Esophagus muscularis mucosa (tissue), 4 donors: Measurements from ENCODE around the gene RDH16. TPM values are rescaled to one million over a fixed set of nuclear protein-coding genes. Genes with fewer than 3 reads are reported as not detected.
"Not testable (repeated sequence)": the region's sequence is repeated elsewhere in the genome, so short reads cannot be mapped to it uniquely, and the experiment has no call there.

ENCODE experiments used
- DNase-seq: peaks from one replicate; pipeline ENCODE4 v3.0.0-alpha.2; 2017; ENCODE audit errors: extremely low spot score
- H3K27ac ChIP-seq, 4 donors: fragments of 200-600 bp; sonication (generic); replicated peaks in 1 of 4; 1 replicate in 3 of 4; 2 replicates in 1 of 4; pipeline ENCODE4 v1.5.1; 2016 to 2019; ENCODE audit warnings: mild to moderate bottlenecking in 1 of 4
- H3K27me3 ChIP-seq, 4 donors: fragments of 200-600 bp; sonication (generic); one replicate each; pipeline versions ENCODE4 v1.5.1 to v1.6.0; 2016 to 2019
- H3K36me3 ChIP-seq, 4 donors: fragments of 200-600 bp; sonication (generic); one replicate each; pipeline ENCODE4 v1.5.1; 2016 to 2019
- H3K4me1 ChIP-seq, 4 donors: fragments of 200-600 bp; sonication (generic); one replicate each; pipeline ENCODE4 v1.5.1; 2016 to 2019
- H3K4me3 ChIP-seq, 4 donors: fragments of 200-600 bp; sonication (generic); 1 replicate in 2 of 4; 2 replicates in 2 of 4; pipeline ENCODE4 v1.5.1; 2016 to 2019; ENCODE audit warnings: mild to moderate bottlenecking in 4 of 4, moderate library complexity in 1 of 4
- H3K9me3 ChIP-seq, 4 donors: fragments of 200-600 bp; sonication (generic); 1 replicate in 3 of 4; 2 replicates in 1 of 4; pipeline ENCODE4 v1.5.1; 2016 to 2019
- EP300 ChIP-seq: sonication (generic); formaldehyde crosslinking; IDR thresholded peaks from one replicate; pipeline ENCODE4 v1.6.1; 2017; ENCODE audit warnings: antibody characterized with exemption
- POLR2A ChIP-seq: fragments of 450-650 bp; IDR thresholded peaks from one replicate; pipeline ENCODE4 v1.6.1; 2017; ENCODE audit warnings: antibody characterized with exemption, moderate library complexity, mild to moderate bottlenecking, low read depth
- POLR2AphosphoS5 ChIP-seq, 2 donors: sonication (generic); formaldehyde crosslinking; IDR thresholded peaks; one replicate each; pipeline ENCODE4 v1.6.1; 2017; ENCODE audit warnings: antibody characterized with exemption in 2 of 2
- WGBS: methylation state at CpG from one replicate; pipeline ENCODE4 v1.1.5; 2018; 5-methylcytosine and 5-hydroxymethylcytosine counted together
- intact Hi-C: fragments of 100-400 bp; cut with DNase I; formaldehyde crosslinking; loops from one replicate; pipeline ENCODE4 v1.15.1; 2023
- total RNA-seq, 4 donors: library from RNA; depleted of rRNA; stranded (reverse); fragments of >200 nt; gene quantifications; one replicate each; pipeline versions ENCODE4 v1.1.0 to v1.2.1, GENCODE V29; 2016
- TF ChIP-seq, protein P1 (sequence below), 3 experiments: fragments of 200-600 bp in 2 of 3; fragments of 450-650 bp in 1 of 3; sonication (generic) in 2 of 3; IDR thresholded peaks; one replicate each; pipeline ENCODE4 v1.5.1; 2017 to 2019; ENCODE audit warnings: antibody characterized with exemption in 3 of 3, mild to moderate bottlenecking in 2 of 3, moderate library complexity in 1 of 3

RDH16 gene
- total RNA-seq, 4 donors from 2014 or later: 0.17 to 0.69 (median 0.42) TPM; not detected in 1

DNA sequence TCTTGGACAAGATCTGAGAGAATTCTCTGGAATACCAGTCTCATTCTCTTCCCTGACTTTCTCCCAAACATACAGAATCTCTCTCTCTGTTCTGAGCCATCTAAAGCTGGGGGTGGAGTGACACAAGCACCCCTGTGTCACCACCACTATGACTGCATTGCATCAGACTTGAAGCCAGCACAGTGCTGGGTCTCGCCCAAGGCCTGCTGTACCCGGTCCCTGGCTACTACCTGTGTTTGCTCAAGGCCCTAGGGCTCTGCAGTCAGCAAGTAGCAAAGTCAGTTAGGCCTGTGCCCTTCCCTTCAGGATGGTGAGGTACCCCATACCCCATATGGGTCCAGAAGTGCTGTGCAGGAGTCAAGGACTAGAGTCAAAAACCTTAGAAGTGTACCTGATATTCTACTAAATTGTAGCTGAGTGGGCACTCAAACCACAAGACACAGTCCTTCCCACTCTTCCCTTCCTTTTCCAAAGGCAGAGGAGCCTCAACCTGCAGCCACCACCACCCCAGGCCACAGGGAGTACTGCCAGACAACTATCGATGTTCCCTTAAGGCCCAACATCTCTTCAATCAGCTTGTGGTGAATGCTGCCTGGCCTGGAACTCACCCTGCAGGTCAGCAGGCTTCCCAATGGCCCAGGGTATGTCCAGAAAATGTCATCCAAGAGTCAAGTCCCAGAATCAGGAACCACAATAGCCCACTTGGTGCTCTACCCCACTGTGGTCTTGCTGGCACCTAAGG, 21.2 kb upstream of the RDH16 start:
- Histone ChIP-seq H3K9me3 (no peaks in the 10 kb centered on the region), H3K4me3 (no peak overlapping the region), H3K36me3 (no peaks in the 10 kb centered on the region), H3K4me1 (no peaks in the 10 kb centered on the region), H3K27ac (no peak overlapping the region), H3K27me3 (no peaks in the 10 kb centered on the region)
- TF ChIP-seq POLR2AphosphoS5 (IDR thresholded peaks at IDR 0.05) (no peak), EP300 (no peak), POLR2A (no peak)
- TF ChIP-seq, protein P1, sequence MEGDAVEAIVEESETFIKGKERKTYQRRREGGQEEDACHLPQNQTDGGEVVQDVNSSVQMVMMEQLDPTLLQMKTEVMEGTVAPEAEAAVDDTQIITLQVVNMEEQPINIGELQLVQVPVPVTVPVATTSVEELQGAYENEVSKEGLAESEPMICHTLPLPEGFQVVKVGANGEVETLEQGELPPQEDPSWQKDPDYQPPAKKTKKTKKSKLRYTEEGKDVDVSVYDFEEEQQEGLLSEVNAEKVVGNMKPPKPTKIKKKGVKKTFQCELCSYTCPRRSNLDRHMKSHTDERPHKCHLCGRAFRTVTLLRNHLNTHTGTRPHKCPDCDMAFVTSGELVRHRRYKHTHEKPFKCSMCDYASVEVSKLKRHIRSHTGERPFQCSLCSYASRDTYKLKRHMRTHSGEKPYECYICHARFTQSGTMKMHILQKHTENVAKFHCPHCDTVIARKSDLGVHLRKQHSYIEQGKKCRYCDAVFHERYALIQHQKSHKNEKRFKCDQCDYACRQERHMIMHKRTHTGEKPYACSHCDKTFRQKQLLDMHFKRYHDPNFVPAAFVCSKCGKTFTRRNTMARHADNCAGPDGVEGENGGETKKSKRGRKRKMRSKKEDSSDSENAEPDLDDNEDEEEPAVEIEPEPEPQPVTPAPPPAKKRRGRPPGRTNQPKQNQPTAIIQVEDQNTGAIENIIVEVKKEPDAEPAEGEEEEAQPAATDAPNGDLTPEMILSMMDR (IDR thresholded peaks at IDR 0.05): no peak
- intact Hi-C loops: no loop called here
- DNase-seq: peak; percentile 78
- 94% methylated on average over 3 of the region's 3 CpGs for whole genome bisulfite sequencing

DNA sequence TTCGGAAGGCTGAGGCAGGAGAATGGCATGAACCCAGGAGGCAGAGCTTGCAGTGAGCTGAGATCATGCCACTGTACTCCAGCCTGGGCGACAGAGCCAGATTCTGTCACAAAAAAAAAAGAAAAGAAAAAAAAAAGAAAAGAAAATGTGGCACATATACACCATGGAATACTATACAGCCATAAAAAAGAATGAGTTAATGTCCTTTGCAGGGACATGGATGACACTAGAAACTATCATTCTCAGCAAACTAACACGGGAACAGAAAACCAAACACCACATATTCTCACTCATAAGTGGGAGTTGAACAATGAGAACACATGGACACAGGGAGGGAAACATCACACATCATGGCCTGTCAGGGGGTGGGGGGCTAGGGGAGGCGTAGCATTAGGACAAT, 20.0 kb upstream of the RDH16 start:
- 78% methylated on average over 4 of the region's 4 CpGs for WGBS
- H3K27me3 ChIP-seq, H3K36me3 ChIP-seq, H3K4me1 ChIP-seq, H3K27ac ChIP-seq, H3K9me3 ChIP-seq, intact Hi-C loops, H3K4me3 ChIP-seq: not testable (repeated sequence)
- peak; percentile 34 for DNase-seq

DNA sequence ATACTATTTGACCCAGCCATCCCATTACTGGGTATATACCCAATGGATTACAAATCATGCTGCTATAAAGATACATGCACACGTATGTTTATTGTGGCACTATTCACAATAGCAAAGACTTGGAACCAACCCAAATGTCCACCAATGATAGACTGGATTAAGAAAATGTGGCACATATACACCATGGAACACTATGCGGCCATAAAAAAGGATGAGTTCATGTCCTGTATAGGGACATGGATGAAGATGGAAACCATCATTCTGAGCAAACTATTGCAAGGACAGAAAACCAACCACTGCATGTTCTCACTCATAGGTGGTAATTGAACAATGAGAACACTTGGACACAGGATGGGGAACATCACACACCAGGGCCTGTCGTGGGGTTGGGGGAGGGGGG, 16.8 kb upstream of the RDH16 start:
- DNase-seq, H3K27me3 ChIP-seq, H3K4me3 ChIP-seq, H3K36me3 ChIP-seq, intact Hi-C loops, H3K4me1 ChIP-seq, H3K27ac ChIP-seq, H3K9me3 ChIP-seq: not testable (repeated sequence)
- 89% methylated on average over 3 of the region's 3 CpGs for WGBS

DNA sequence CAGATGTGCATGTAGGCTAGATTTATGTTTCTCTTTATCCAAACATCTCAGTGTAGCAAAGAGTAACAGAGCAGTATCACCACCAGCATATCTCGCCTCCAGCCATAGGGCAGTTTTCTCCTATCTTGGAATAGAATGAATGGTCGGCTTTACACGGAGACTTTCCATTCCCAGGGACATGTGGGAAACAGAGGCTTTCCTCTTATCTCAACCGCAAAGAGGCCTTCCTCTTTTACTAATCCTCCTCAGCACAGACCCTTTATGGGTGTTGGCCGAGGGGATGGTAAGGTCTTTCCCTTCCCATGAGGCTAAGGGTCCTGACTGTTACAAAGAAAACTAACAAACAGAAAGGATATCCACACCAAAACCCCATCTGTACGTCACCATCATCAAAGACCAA, 11.5 kb upstream of the RDH16 start:
- H3K36me3 ChIP-seq, H3K9me3 ChIP-seq, H3K27ac ChIP-seq, intact Hi-C loops, H3K4me3 ChIP-seq, H3K27me3 ChIP-seq, H3K4me1 ChIP-seq: not testable (repeated sequence)
- WGBS: 67% methylated on average over 6 of the region's 6 CpGs
- peak; percentile 26 for DNase-seq

DNA sequence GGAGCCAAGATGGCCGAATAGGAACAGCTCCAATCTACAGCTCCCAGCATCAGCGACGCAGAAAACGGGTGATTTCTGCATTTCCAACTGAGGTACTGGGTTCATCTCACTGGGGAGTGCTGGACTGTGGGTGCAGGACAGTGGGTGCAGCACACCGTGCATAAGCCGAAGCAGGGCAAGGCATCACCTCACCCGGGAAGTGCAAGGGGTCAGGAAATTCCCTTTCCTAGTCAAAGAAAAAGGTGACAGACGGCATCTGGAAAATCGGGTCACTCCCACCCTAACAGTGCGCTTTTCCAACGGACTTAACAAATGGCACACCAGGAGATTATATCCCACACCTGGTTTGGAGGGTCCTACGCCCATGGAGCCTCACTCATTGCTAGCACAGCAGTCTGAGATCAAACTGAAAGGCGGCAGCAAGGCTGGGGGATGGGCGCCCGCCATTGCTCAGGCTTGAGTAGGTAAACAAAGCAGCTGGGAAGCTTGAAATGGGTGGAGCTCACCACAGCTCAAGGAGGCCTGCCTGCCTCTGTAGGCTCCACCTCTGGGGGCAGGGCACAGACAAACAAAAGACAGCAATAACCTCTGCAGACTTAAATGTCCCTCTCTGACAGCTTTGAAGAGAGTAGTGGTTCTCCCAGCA, 8.7 kb upstream of the RDH16 start:
- H3K27me3 ChIP-seq, H3K27ac ChIP-seq, H3K4me1 ChIP-seq, H3K4me3 ChIP-seq, intact Hi-C loops, H3K9me3 ChIP-seq, H3K36me3 ChIP-seq: not testable (repeated sequence)
- DNase-seq: peak; percentile 47
- 89% methylated on average over 12 of the region's 15 CpGs for WGBS

DNA sequence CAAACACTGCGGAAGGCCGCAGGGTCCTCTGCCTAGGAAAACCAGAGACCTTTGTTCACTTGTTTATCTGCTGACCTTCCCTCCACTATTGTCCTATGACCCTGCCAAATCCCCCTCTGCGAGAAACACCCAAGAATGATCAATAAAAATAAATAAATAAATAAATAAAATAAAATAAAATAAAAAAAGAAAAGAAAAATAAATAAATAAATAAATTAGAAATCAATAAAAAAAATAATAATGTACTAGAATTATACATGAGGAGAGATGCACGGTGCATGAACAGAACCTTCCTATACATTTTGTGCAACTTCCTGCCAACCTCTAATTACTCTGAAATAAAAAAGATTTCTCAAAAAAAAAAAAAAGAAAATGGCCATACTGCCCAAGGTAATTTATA, 7.7 kb upstream of the RDH16 start:
- H3K36me3 ChIP-seq, intact Hi-C loops, H3K4me1 ChIP-seq, H3K4me3 ChIP-seq, H3K27ac ChIP-seq, H3K27me3 ChIP-seq, H3K9me3 ChIP-seq, DNase-seq: not testable (repeated sequence)
- 95% methylated on average over 4 of the region's 4 CpGs for WGBS

DNA sequence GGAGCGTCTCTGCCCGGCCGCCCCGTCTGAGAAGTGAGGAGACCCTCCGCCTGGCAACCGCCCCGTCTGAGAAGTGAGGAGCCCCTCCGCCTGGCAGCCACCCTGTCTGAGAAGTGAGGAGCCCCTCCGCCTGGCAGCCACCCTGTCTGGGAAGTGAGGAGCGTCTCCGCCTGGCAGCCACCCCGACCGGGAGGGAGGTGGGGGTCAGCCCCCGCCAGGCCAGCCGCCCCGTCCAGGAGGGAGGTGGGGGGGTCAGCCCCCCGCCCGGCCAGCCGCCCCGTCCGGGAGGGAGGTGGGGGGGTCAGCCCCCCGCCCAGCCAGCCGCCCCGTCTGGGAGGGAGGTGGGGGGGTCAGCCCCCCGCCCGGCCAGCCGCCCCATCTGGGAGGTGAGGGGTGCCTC, 6.1 kb upstream of the RDH16 start:
- intact Hi-C loops, H3K4me3 ChIP-seq, H3K4me1 ChIP-seq, H3K27ac ChIP-seq, H3K36me3 ChIP-seq, DNase-seq, H3K27me3 ChIP-seq: not testable (repeated sequence)
- H3K9me3 ChIP-seq: peaks cover 0 to 13% (median 8%) of the 10 kb centered on the region in 4 donors
- 89% methylated on average over 5 of the region's 27 CpGs for WGBS

DNA sequence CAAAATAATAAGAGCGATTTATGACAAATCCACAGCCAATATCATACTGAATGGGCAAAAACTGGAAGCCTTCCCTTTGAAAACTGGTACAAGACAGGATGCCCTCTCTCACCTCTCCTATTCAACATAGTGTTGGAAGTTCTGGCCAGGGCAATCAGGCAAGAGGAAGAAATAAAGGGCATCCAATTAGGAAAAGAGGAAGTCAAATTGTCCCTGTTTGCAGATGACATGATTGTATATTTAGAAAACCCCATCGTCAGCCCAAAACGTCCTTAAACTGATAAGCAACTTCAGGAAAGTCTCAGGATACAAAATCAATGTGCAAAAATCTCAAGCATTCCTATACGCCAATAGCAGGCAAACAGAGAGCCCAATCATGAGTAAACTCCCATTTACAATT, 4.8 kb upstream of the RDH16 start:
- 73% methylated on average over 4 of the region's 4 CpGs for whole genome bisulfite sequencing

More for the DNA sequence above, 4.8 kb upstream of the RDH16 start:
- H3K27ac ChIP-seq, H3K36me3 ChIP-seq, H3K27me3 ChIP-seq, H3K4me3 ChIP-seq, H3K4me1 ChIP-seq, DNase-seq, intact Hi-C loops: not testable (repeated sequence)
- H3K9me3 ChIP-seq: peaks cover 0 to 21% (median 15%) of the 10 kb centered on the region in 4 donors
